NCI-H69 (cell line): ENCODE data around the gene ARHGEF26.
A peak's percentile ranks its signal among the peaks of the same experiment; 100 is the strongest.
"Not testable (repeated sequence)": the region's sequence is repeated elsewhere in the genome, so short reads cannot be mapped to it uniquely, and the experiment has no call there.

ENCODE experiments used
- DNase-seq: peaks from one replicate; lab custom pipeline; 2025; lab: John Stamatoyannopoulos, UW

Gene ARHGEF26, protein sequence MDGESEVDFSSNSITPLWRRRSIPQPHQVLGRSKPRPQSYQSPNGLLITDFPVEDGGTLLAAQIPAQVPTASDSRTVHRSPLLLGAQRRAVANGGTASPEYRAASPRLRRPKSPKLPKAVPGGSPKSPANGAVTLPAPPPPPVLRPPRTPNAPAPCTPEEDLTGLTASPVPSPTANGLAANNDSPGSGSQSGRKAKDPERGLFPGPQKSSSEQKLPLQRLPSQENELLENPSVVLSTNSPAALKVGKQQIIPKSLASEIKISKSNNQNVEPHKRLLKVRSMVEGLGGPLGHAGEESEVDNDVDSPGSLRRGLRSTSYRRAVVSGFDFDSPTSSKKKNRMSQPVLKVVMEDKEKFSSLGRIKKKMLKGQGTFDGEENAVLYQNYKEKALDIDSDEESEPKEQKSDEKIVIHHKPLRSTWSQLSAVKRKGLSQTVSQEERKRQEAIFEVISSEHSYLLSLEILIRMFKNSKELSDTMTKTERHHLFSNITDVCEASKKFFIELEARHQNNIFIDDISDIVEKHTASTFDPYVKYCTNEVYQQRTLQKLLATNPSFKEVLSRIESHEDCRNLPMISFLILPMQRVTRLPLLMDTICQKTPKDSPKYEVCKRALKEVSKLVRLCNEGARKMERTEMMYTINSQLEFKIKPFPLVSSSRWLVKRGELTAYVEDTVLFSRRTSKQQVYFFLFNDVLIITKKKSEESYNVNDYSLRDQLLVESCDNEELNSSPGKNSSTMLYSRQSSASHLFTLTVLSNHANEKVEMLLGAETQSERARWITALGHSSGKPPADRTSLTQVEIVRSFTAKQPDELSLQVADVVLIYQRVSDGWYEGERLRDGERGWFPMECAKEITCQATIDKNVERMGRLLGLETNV

DNA sequence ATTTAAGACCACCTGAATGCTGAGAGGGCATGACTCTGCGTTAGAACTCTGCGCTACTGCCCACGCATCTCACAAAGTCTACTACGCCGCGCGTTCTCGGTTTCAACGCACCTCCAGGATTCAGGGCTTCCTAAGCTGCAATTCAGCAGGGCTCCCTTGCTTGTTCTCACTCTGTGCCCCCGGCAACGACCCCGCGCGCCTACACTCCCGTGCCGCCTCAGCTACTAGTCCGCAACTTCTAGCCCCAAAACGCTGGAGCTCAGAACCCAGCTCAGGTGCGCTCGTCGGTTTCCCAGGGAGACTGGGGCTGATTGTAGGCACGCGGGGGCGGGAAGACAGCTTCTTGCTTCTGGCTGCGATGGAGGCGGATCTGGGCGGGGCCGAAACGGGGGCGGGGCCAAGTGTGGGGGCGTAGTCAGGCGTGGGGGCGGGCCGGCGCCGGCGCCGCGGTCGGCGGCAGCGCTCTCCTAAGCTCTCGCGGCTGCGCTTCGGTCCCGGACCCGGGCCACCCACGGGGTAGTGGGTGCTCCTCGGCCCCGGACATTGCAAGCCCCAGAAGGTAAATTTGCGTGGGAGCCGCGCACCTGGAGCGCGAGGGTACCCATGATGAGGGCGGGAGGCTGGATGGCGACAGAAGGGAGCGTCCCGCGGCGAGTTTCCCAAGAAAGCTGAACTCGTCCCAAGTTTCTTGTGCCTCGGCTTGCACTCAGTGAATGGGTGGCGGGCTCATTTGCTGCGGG, at the start of gene ARHGEF26:
TSS of gene ARHGEF26 (plus strand) at position 430 of the 740 bp plus-strand sequence. CDS start 603 bp downstream, outside the sequence.
- peak; percentile 93 for DNase-seq

DNA sequence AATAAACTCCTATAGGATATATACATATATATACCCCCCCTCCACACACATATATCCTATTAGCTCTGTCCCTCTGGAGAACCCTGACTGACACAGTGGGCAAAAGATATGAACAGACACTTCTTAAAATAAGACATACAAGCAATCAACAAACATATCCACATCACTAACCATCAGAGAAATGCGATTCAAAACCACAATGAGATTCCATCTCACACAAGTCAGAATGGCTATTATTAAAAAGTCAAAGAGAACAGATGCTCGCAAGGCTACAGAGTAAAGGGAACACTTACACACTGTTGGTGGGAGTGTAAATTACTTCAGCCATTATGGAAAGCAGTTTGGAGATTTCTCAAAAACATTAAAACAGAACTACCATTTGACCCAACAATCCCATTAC, 46.2 kb upstream of the ARHGEF26 start:
- no peak for DNase-seq

DNA sequence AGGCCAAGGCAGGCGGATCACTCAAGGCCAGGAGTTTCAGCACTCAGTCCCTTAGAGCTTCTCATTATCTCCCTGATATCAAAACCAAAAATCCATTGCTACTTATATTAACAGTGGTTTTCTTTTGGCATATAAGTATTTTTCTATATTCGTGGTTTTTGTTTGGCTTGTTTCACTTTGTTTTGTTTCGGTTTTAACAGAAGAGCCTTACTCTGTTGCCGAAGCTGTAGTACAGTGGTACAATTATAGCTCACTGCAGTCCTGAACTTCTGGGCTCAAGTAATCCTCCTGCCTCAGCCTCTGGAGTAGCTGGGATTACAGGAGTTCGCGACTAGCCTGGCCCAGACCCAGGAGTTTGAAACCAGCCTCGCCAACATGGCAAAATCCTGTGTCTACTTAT, 42.5 kb upstream of the ARHGEF26 start:
- DNase-seq = no peak

DNA sequence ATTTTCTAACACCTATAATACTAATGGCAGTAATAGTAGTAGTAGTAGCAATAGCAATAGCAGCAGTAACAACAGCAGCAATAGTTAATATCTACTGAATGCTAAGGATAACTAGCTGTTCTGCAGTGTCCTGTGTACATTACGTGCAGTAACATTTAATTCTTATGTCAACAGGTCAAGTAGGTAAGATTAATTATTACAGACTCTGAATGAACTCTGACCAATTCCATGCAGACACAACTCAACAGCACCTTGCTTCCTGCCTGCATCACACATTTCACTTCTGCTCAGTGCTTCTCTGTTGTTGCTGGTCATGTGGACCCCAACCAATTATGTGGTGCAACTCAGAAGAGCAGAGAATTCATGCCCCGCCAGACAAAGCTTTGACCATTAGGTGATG, 39.9 kb upstream of the ARHGEF26 start:
- no peak for DNase-seq

DNA sequence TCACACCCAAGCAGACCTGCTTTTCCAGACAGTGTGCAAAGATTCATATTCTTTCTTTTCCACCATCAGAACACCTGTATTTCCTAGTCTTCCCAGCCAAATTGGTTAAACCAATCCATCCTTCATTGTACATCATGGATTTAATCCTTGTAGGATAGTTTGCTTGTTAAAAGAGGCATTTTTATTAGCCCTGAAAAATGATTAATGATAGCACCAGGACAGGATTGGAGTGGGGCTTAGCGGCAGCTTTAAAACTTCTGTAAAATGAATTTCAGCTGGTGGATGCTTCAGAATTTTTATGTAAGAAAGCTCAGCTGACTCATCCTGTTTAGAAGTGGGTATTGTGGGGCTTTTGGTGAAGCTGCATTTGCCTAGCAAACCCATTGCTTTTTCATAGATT, 36.1 kb upstream of the ARHGEF26 start:
- DNase-seq = no peak

DNA sequence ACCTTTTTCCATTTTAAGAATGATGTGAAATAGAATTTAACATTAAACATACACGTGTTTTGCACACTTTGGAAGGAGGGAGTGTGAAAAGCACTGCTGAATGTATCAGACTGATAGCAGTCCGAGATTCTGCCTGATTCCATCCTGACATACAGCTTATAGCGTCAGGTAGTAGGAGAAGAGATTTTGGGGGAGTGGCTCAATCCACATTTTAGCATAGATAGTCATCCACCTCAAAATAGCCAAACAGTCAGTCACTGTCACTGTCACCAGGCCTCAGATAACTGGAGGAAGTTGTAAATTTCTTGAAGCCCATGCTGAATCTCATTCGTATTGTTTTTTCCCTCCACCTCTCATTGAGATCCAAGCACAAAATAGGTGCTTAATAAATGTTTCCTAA, 35.4 kb upstream of the ARHGEF26 start:
- DNase-seq = no peak

DNA sequence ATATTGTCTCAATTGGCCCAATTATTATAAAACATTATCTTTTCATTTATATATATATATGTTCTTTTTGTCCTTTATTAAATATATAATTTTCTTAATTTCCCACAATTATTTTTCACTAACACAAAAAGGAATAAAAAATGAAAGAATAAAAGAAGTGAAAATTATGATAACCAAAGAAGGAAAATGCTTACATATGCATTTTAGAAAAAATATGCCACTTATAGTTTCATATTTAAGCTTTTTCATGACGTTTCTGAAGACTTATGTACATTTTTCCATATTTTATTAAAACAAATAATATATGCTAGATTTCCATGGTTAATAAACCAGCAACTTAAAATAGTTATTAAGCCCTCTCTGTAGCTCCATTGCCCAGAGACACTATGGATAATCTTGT, 34.9 kb upstream of the ARHGEF26 start:
- no peak for DNase-seq

DNA sequence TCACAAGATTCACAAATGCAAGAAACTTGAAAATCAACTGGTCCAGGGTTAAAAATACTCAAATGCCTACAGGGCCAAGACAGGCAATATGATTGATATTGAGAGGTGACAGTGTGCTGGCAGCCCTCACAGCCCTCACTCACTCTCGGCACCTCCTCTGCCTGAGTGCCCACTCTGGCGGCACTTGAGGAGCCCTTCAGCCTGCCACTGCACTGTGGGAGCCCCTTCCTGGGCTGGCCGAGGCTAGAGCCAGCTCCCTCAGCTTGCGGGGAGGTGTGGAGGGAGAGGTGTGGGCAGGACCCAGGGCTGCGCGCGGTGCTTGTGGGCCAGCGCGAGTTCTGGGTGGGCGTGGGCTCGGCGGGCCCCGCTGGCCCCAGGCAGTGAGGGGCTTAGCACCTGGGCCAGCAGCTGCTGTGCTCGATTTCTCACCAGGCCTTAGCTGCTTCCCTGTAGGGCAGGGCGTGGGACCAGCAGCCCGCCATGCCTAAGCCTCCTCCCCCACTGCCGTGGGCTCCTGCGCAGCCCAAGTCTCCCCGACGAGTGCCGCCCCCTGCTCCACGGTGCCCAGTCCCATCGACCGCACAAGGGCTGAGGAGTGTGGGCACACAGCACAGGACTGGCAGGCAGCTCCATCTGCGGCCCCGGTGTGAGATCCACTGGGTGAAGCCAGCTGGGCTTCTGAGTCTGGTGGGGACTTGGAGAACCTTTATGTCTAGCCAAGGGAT, 33.3 kb upstream of the ARHGEF26 start:
- not testable (repeated sequence) for DNase-seq

DNA sequence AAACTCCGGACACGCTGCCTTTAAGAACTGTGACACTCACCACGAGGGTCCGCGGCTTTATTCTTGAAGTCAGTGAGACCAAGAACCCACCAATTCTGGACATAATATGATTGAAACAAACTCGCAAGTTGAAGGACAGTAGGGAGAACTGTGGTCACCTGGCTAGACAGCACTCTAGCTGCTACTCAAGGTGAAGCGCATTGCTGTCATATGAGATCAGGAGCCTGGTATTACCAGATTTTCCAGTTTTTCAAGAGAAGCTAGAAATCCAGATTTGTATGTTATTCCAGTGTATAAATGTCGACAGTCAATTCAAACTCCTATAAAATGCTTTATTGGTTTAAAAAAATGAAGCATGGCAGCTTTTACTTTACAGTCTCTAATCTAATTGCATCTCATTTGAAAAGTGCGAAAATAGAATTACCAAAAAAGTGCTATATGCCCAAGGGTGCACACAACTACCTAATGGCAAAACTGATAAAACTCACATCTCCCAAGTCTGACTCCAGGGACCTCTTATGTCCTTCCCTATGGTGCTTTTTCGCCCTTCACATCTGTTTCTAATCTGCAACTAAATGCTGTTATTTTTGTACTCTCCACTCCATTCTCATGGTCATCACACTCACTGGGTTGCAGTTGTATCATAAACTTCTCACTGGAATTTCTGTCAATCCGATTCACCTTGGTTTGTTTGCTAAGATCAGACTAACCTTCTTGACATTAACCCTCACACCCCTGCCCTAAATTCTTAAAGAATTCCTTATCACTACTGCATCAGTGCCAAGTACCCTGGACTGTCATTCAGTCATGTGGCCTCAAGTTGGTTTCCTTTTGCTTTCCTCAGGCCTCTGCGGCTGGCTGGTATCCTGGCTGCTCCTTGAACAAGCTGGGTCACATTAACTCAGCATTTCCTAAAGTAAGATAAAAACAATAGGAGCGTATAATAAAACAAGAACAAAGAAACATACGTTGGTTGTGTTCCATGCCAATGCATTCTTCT, 31.5 kb upstream of the ARHGEF26 start:
- DNase-seq = no peak

DNA sequence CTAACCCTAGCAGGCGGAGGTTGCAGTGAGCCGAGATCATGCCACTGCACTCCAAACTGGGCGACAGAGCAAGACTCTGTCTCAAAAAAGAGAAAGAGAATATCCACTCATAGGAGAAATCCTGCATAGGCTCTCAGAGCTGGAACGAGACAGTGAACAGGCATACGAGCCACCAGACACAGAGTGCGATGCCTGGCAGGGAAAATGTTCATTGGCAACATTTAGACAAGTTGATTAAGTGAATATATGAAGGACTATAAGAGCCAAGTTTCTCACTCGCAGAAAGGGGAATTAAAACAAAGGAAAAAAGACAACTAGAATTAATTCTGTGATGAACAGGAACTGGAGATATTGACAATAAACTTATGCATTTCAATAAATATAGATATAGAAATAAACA, 27.1 kb upstream of the ARHGEF26 start:
- DNase-seq = no peak

DNA sequence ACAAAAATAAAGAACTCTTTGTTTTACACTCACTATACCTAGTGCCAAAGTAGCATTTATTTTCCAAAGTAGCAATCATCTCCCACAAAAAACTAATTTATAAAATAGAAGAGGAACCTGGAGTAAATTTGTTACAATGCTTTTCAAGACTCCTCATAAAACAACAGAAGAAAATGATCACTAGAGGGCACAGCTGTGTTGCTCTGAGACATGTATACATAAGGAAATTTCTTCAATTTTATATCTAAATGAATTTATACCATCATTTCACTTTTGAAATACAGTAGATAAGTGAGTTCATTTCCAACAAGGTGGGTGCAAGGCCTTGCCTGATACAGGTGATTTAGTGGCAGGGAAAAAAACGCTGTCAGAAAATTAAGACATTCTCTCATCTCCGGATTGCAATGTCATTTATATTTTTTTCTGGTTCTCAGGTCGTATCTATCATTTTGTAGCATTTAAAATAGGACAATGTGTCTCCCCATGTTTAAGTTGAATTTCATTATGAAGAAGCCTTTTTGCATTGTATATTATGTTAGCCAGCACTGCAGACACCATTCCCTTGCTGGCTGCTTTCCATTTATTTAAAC, 25.3 kb upstream of the ARHGEF26 start:
- peak; percentile 22 for DNase-seq

DNA sequence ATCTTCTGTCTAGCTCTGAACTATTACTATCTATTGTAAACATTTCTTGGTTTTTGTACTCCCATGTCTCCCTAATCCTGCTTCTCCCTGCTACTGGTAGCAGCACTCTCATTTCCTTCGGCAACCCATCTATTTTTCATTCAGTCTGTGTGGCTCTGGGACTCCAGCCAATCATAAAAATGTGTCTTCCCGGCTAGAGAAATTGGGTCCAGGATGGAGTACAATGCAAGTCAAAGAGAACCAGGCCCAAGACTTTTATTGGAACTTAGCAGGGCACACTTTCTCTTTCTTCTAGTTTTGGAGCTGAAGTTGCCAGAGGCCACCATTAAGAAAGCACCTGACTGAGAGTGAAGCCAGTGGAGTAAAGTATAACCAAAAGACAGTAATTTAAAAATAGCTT, 22.8 kb upstream of the ARHGEF26 start:
- DNase-seq = no peak

DNA sequence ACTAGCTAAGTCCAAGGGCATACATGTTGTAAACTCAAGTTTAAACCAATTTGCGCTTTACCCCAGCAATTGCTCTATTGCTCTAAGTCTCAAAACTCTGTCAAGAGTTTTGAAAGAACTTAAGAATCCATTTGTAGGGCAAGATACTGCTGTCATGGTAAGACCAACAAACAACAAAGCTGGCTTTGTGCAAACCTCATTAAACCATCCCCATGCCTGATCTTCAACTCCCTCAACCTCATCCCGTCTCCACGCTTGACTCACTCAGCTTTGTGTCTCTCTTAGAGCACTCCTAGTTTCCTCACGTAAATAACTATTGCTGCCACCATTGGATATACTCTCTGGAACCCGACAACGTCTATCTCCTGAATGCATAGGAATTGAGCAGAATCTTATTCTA, 20.6 kb upstream of the ARHGEF26 start:
- DNase-seq = no peak

DNA sequence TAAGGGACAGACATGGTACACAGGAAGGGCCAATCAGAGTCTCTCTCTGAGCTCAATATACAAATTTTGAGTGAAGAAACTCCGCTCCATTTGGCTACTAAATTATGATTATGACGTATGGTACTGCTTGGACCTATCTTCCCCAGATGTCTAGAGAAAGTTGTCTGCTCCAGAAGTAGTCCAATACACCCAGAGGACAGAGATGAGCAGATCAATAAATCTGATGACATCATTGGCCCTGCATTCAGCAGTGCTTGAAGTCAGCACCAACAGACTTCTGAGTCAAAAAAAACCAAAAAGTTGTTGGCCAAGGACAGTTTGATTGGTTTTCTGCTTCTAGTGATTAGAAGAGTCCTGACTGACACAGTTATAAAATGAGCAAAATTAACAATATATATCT, 19.9 kb upstream of the ARHGEF26 start:
- no peak for DNase-seq

DNA sequence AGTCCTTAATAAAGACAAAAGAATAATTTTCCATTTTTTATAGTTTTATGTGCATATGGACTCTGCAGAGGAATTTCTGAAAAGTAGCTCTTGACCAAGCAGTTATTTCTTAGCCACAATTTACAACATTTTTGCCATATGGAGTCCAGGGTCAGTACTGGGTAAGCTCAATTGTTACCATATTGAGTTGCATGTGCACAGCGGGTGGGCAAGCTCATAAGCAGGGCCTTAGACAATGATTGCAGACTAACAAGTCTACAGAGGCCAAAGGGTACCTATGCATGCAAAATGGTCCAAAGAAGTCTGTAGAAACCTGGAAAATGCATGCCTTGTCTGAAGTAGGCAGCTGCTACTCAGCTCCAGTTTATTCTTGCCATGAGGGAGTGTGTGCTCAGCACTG, 19.0 kb upstream of the ARHGEF26 start:
- peak; percentile 88 for DNase-seq

DNA sequence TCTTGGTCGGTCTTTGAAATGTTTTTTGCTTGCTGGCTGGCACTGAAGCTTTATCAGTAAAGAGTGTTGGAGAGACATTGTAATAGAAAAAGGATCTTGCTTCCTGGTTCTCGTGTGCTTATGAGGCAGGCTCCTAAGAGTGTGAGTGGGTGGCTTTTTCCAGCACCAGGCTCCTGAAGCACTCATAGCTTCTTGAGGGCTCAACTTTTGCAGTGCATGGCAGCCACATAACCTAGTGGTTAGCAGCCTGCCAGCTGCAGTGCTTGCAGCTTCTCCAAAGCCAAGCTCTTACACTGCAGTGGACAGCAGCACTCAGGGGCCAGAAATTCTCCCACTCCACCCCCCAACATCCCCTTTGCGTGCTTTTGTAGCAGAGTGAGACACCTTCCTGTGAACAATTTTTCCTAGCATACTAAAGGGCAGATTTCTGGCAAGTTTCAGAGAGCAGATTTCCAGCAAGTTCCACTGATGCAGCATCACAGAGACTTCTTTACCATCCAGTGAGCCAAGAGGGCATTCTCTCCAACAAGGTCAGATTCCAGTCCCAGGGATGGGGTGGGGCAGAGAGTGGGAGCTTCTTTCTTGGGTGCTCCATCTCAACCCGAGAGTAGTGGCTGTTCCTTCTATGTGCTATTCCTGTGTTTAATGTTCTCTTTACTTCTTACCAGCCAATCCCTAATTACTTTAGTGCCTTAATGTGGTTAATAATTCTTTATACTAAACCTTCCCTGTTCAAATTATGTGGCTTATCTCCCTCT, 15.8 kb upstream of the ARHGEF26 start:
- peak; percentile 8 for DNase-seq

DNA sequence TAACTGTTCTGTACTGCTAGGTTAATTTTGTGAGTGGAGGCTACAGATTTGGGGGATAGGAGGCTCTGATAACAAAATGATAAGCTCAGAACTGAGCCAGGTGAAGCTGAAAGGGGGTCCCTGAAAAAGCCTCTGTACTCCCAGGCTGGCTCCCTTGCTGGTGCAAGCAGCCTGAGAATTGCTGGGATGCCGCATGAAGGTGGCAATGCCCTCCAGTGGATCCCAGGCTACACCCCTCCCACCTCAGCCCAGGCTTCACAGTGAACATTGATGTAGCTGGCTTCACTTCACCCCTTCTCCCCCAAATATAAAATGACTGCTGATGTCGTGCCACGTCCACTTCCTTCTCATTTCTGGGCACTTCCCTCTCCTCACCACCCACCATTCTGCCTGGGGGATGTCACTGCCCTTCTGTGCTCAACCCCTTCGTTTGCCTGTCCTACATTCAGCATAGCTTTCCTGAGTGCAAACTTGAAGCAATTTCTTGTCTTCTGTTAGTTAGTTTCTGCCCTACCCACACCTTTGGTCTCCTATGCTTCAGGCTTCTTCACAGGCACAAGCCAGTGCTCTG, 9.7 kb upstream of the ARHGEF26 start:
- DNase-seq = peak; percentile 11

DNA sequence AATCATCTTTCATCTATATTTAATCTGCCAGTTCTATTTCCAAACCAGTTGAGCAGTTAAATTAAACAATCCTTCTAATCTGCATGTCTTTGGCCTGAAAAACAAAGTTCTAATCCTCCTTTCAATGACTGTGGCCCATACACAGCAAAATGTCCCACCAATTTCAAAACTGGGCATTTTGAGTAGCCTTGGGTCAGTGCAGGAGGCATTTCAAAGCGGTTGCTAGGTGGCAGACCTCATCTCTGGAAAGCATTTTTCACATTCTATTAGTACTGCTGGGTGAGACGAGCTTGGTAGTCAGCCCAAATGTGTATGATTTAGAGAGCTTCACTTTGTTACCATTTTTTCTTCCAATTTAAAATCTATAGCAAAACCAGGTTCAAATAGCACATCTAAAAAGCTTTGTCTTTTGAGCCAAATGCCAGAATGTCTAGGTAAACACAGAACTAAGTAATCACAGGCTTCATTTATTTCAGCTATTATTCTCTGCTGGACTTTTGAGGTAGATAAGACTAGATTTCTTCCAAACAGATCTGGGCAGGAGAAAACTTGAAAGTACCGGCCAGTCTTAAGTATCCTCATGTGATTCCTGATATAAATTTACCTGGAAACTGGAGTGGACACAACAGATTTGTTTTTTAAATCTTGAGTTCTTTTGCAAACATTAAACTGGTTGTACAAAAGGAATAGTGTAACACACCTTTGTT, 8.9 kb upstream of the ARHGEF26 start:
- DNase-seq = peak; percentile 24
